ENCODE results near the gene MIDN.

GRCh38 chr19:1255186-1256161 is 7.1 kb downstream of the MIDN start:
- TF ChIP-seq EP300 (IDR thresholded peaks at IDR 0.05) (no peak), CTCF (IDR thresholded peaks at IDR 0.05) (no peak), JUNB (IDR thresholded peaks at IDR 0.05) (no peak), POLR2A (IDR thresholded peaks at IDR 0.05; ENCODE audit: low read length) (no peak), CEBPB (IDR thresholded peaks at IDR 0.05) (no peak), PBX3 (IDR thresholded peaks at IDR 0.05) (no peak), RFX5 (IDR thresholded peaks at IDR 0.05) (no peak)

Data from A549 (cell line).